Loucy (cell line): Measurements from ENCODE around the gene INAFM2.

Source experiments
- CTCF ChIP-seq: fragments of 200-600 bp; sonication (generic); conservative IDR thresholded peaks from 2 replicates; pipeline ENCODE4 v1.5.1; 2014; ENCODE audit warnings: mild to moderate bottlenecking, antibody characterized with exemption, low read length
- EZH2phosphoT487 ChIP-seq: fragments of 200-600 bp; IDR thresholded peaks from 2 replicates; pipeline ENCODE4 v1.6.1; 2018; ENCODE audit warnings: antibody characterized with exemption, mild to moderate bottlenecking, moderate library complexity, borderline replicate concordance

DNA sequence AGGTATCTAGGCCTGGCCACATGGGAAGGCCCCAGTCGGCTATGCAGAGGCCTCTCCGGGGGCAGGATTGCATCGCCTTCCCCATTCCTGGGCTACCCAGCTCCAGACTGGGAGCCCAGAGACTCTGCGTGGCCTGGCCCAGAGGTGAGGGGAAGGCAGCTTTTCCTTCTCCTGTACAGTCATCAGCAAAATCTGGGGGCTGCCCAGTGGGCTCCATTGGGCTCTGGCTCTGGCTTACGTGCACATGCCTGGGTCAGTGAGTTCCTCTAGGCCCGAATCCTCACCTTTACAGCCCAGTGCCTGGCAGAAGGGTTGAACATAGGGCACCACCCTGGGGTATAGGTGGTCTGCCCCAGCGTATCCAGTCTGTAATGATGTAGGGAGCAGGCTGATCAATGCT lies 36.7 kb upstream of the INAFM2 start:
- TF ChIP-seq CTCF, result no peak
- TF ChIP-seq EZH2phosphoT487, result no peak
